ENCODE data around the gene PLD6.

- no peak for TF ChIP-seq CTCF (conservative IDR thresholded peaks at IDR 0.05 in 1 of 2, IDR thresholded peaks at IDR 0.05 in 1 of 2; ENCODE audit: low read depth in 1 of 2, low read length in 2 of 2)
- no peak for TF ChIP-seq EZH2 (IDR thresholded peaks at IDR 0.05; ENCODE audit: low read length, missing control alignments)
Measured at GRCh38 chr17:17153709-17154108, 52.4 kb downstream of the PLD6 start.

Measured in fibroblast of lung (primary cell).